Ovary (tissue), 9 donors: ENCODE results near the gene PRKCH. TPM values are rescaled to one million over a fixed set of nuclear protein-coding genes. Genes with fewer than 3 reads are reported as not detected.
"Not testable (repeated sequence)": the region's sequence is repeated elsewhere in the genome, so short reads cannot be mapped to it uniquely, and the experiment has no call there.

Source experiments
- DNase-seq, 5 donors: peaks; one replicate each; pipeline ENCODE4 v3.0.0-alpha.2; 2019 to 2020
- H3K27ac ChIP-seq, 2 donors: fragments of 200-600 bp; one replicate each; pipeline versions ENCODE4 v1.5.1 to v1.8.0; 2019 to 2022
- H3K27me3 ChIP-seq: fragments of 200-600 bp; one replicate; pipeline ENCODE4 v1.8.0; 2022
- H3K36me3 ChIP-seq: fragments of 200-600 bp; sonication (generic); one replicate; pipeline ENCODE4 v1.5.1; 2019
- H3K4me1 ChIP-seq: one replicate; pipeline ENCODE4 v1.8.1; 2013; ENCODE audit warnings: mild to moderate bottlenecking, moderate library complexity; ENCODE audit not compliant: insufficient read depth
- H3K4me3 ChIP-seq: fragments of 200-600 bp; sonication (generic); one replicate; pipeline ENCODE4 v1.5.1; 2017
- H3K9me3 ChIP-seq, 2 donors: fragments of 200-600 bp in 1 of 2; sonication (generic) in 1 of 2; one replicate each; pipeline versions ENCODE4 v1.5.1 to v1.8.1; 2013 to 2019; ENCODE audit warnings: mild to moderate bottlenecking in 1 of 2, moderate library complexity in 1 of 2
- EP300 ChIP-seq: sonication (generic); formaldehyde crosslinking; IDR thresholded peaks from one replicate; pipeline ENCODE4 v1.6.1; 2017; ENCODE audit warnings: antibody characterized with exemption
- POLR2A ChIP-seq: fragments of 450-650 bp; IDR thresholded peaks from one replicate; pipeline ENCODE4 v1.6.1; 2017; ENCODE audit warnings: antibody characterized with exemption, mild to moderate bottlenecking, moderate library complexity
- WGBS, 3 donors: extraction: QIAGEN DNeasy Blood & Tissue Kit in 1 of 3; methylation state at CpG; one replicate each; pipeline versions ENCODE4 v1.1.5 to v1.1.7; 2013 to 2017; 5-methylcytosine and 5-hydroxymethylcytosine counted together
- intact Hi-C, 4 donors: fragments of 100-400 bp; cut with DNase I; formaldehyde crosslinking; loops; one replicate each; pipeline versions ENCODE4 v1.11.0 to v1.15.1; 2022 to 2023
- polyA plus RNA-seq, 2 donors: library from polyadenylated mRNA; stranded (reverse); fragments of 200-250 nt in 1 of 2; fragments of 350-450 nt in 1 of 2; fragmentation: Illumina TruSeq in 1 of 2; extraction: RNeasy Lipid Tissue Mini Kit (QIAGEN cat#74804) in 1 of 2; gene quantifications; one replicate each; pipeline ENCODE4 v1.2.3, GENCODE V29; 2013 to 2014
- total RNA-seq, 7 donors: library from RNA; depleted of rRNA in 2 of 7; stranded (reverse); fragments of >200 nt in 2 of 7; fragmentation: NEBNext Ultra II Directional in 3 of 7; extraction: Animal tissue kit (Norgen Biotek cat#: 25700) in 3 of 7; gene quantifications; one replicate each; pipeline versions ENCODE4 v1.1.0 to v1.2.4, GENCODE V29; 2016 to 2023
- TF ChIP-seq, protein P1 (sequence below), 3 donors: fragments of 450-650 bp in 2 of 3; fragments of 200-600 bp in 1 of 3; IDR thresholded peaks; one replicate each; pipeline versions ENCODE4 v1.5.1 to v1.8.0; 2016 to 2022; ENCODE audit warnings: antibody characterized with exemption in 3 of 3, mild to moderate bottlenecking in 1 of 3
- donor health status: DM: no; HTN: no; CAD: no; lungs with moderate emphysema.
- donor health status: DM: no; HTN: no; CAD: no.
- donor health status: Bipolar disorder and iron deficiency.
- donor health status: DM: yes; HTN: yes; CAD: no.
- donor health status: DM: no; HTN: no; CAD: no.
- donor health status: DM: yes; HTN: yes; CAD: no.

PRKCH gene
- total and polyA plus RNA-seq, 9 donors, result 8.4 to 47.6 (median 15.9) TPM

DNA sequence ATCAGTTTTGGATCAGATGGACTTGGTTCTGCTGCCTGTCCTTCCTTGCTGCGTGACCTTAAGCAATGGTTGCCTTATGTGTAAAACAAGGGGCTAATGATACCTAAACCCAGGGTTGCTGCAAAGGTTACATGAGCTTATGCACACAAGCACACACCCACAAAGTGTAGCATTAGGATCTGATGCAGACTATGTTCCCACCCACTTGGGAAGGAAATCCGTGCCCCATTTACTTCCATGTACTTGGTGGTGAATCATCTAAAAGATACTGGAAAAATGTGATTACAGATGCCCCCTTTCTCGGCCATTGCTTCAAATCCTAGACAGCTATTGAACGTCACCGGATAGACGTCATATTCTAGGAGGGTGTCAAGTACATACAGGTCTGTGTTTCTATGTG lies 87.1 kb downstream of the PRKCH start:
- 88 to 93% (median 90%) methylated on average over 6 of the region's 6 CpGs for WGBS, 3 donors
- DNase-seq, result no peak
- H3K4me1 ChIP-seq, result no peaks in the 10 kb centered on the region
- H3K27ac ChIP-seq, result no peak overlapping the region
- H3K27me3 ChIP-seq, result no peaks in the 10 kb centered on the region
- intact Hi-C loops, result no loop called here
- no peak overlapping the region for H3K4me3 ChIP-seq
- no peak for TF ChIP-seq POLR2A
- TF ChIP-seq, protein P1, sequence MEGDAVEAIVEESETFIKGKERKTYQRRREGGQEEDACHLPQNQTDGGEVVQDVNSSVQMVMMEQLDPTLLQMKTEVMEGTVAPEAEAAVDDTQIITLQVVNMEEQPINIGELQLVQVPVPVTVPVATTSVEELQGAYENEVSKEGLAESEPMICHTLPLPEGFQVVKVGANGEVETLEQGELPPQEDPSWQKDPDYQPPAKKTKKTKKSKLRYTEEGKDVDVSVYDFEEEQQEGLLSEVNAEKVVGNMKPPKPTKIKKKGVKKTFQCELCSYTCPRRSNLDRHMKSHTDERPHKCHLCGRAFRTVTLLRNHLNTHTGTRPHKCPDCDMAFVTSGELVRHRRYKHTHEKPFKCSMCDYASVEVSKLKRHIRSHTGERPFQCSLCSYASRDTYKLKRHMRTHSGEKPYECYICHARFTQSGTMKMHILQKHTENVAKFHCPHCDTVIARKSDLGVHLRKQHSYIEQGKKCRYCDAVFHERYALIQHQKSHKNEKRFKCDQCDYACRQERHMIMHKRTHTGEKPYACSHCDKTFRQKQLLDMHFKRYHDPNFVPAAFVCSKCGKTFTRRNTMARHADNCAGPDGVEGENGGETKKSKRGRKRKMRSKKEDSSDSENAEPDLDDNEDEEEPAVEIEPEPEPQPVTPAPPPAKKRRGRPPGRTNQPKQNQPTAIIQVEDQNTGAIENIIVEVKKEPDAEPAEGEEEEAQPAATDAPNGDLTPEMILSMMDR (IDR thresholded peaks at IDR 0.05), result no peak
- no peak for TF ChIP-seq EP300
- no peaks in the 10 kb centered on the region for H3K36me3 ChIP-seq
- H3K9me3 ChIP-seq, result no peaks in the 10 kb centered on the region

- TF ChIP-seq EP300 (no peak), POLR2A (no peak)
- TF ChIP-seq, protein P1 (IDR thresholded peaks at IDR 0.05), result no peak
- 60 to 74% (median 71%) methylated on average over 1 of the region's 1 CpG for WGBS, 3 donors
- intact Hi-C loops, result no loop called here
- H3K36me3 ChIP-seq, result no peaks in the 10 kb centered on the region
- DNase-seq, result no peak
- no peaks in the 10 kb centered on the region for H3K4me1 ChIP-seq
- H3K4me3 ChIP-seq, result no peak overlapping the region
- H3K9me3 ChIP-seq, result no peaks in the 10 kb centered on the region
- no peaks in the 10 kb centered on the region for H3K27me3 ChIP-seq
- H3K27ac ChIP-seq, result no peak overlapping the region
Observed at GRCh38 chr14:61409782-61410181, 88.4 kb downstream of the PRKCH start.

DNA sequence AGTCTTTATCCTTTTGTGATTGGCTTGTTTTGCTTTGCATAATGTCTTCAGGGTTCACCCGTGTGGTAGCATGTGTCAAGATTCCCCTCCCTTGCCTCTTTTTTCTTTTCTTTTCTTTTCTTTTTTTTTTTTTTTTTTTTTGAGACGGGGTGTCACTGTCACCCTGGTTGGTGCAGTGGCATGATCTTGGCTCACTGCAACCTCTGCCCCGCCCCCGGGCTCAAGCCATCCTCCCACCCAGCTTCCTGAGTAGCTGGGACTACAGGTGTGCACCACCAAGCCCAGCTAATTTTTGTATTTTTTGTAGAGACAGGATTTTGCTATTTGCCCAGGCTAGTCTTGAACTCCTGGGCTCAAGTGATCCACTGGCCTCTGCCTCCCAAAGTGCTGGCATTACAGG lies 94.6 kb downstream of the PRKCH start:
- H3K36me3 ChIP-seq, H3K4me3 ChIP-seq, intact Hi-C loops, DNase-seq, H3K27me3 ChIP-seq, H3K27ac ChIP-seq, H3K4me1 ChIP-seq, H3K9me3 ChIP-seq: not testable (repeated sequence)
- 87 to 91% (median 90%) methylated on average over 4 of the region's 4 CpGs for WGBS, 3 donors

DNA sequence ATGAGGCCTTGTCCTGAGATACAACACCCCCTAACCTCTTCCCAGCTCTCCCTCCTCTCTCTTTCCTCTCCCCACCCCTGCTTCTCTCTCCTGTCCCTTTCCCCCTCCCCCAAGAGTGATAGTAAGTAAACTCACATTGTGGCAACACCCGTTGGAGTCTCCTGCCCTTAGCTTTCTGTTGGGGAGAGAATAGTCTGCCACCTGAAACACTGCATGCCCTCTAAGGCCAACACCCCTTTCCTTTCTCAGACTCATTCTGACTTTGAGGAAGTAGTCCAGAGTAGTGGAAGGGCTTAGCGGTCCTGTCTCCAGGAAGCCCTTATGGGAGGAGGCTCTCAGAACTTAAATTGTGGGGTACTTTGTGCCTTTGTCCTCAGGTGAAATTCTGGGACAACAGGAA lies 95.2 kb downstream of the PRKCH start:
- Histone ChIP-seq H3K36me3 (no peaks in the 10 kb centered on the region), H3K9me3 (no peaks in the 10 kb centered on the region), H3K4me3 (no peak overlapping the region), H3K4me1 (no peaks in the 10 kb centered on the region), H3K27me3 (no peaks in the 10 kb centered on the region), H3K27ac (no peak overlapping the region)
- TF ChIP-seq EP300, result no peak
- no peak for TF ChIP-seq POLR2A
- TF ChIP-seq, protein P1 (IDR thresholded peaks at IDR 0.05), result no peak
- WGBS, 3 donors, result 79 to 83% (median 80%) methylated on average over 2 of the region's 2 CpGs
- intact Hi-C loops, result no loop called here
- DNase-seq, result no peak

DNA sequence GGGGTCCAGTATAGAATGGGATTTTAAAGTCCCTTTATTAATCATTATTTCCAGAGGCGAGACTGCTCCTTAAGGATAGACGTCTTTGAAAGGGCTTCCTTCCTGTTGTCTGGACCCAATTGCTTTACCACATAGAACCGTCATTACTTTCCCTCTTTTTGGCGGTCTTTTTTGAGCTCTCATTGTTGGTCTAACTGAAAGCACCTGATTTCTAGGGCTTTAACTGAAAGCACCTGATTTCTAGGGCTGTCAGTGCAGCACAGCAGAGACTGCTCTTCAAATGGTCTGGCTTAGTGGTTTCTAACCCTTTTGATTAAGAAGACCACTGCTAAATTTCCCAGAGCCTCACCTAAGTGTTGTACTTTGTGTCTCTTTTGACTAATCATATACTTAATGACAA lies 95.8 kb downstream of the PRKCH start:
- Histone ChIP-seq H3K36me3 (no peaks in the 10 kb centered on the region), H3K27me3 (no peaks in the 10 kb centered on the region), H3K4me1 (no peaks in the 10 kb centered on the region), H3K9me3 (no peaks in the 10 kb centered on the region), H3K4me3 (no peak overlapping the region), H3K27ac (no peak overlapping the region)
- TF ChIP-seq POLR2A (no peak), EP300 (no peak)
- TF ChIP-seq, protein P1 (IDR thresholded peaks at IDR 0.05), result no peak
- 50 to 79% (median 75%) methylated on average over 4 of the region's 4 CpGs for WGBS, 3 donors
- intact Hi-C loops, result no loop called here
- DNase-seq, result no peak
